ENCODE results near the gene RAB20. TPM values are rescaled to one million over a fixed set of nuclear protein-coding genes. Genes with fewer than 3 reads are reported as not detected.
A peak's percentile ranks its signal among the peaks of the same experiment; 100 is the strongest.

Gene RAB20
- total and polyA plus RNA-seq, 4 donors = 9.8 to 36.9 (median 25.2) TPM

GRCh38 chr13:110551284-110551683, 10.2 kb downstream of the RAB20 start:
- Histone ChIP-seq H3K27me3 (ENCODE audit: control insufficient read depth in 4 of 4, insufficient read depth in 4 of 4, low read length in 3 of 4) (no peaks in the 10 kb centered on the region), H3K27ac (ENCODE audit: low read depth in 1 of 2, low read length in 2 of 2) (peak overlapping the region in 1 of 2 donors; percentile 55), H3K4me1 (ENCODE audit: control insufficient read depth in 4 of 4, insufficient read depth in 4 of 4, low read length in 3 of 4) (peaks cover 11 to 44% (median 36%) of the 10 kb centered on the region in 4 donors), H3K4me3 (ENCODE audit: low read depth in 1 of 3, low read length in 3 of 3) (no peak overlapping the region), H3K9me3 (ENCODE audit: control insufficient read depth in 4 of 4, low read length in 3 of 4) (no peaks in the 10 kb centered on the region), H3K9ac (ENCODE audit: low read depth in 1 of 2, low read length in 2 of 2) (no peak overlapping the region), H3K36me3 (ENCODE audit: control insufficient read depth in 4 of 4, insufficient read depth in 3 of 4, low read depth in 1 of 4, low read length in 3 of 4) (peaks cover 0 to 3% (median 0%) of the 10 kb centered on the region in 4 donors)
- WGBS = 64% methylated on average over 11 of the region's 11 CpGs
- TF ChIP-seq ZBTB33 (IDR thresholded peaks at IDR 0.05) (no peak), HNF4G (IDR thresholded peaks at IDR 0.05) (no peak), YY1 (IDR thresholded peaks at IDR 0.05) (no peak), CTCF (IDR thresholded peaks at IDR 0.05; ENCODE audit: low read depth, low read length, missing input control) (no peak), RAD21 (IDR thresholded peaks at IDR 0.05) (no peak), NR2F2 (IDR thresholded peaks at IDR 0.05) (no peak)
- TF ChIP-seq, protein P1, sequence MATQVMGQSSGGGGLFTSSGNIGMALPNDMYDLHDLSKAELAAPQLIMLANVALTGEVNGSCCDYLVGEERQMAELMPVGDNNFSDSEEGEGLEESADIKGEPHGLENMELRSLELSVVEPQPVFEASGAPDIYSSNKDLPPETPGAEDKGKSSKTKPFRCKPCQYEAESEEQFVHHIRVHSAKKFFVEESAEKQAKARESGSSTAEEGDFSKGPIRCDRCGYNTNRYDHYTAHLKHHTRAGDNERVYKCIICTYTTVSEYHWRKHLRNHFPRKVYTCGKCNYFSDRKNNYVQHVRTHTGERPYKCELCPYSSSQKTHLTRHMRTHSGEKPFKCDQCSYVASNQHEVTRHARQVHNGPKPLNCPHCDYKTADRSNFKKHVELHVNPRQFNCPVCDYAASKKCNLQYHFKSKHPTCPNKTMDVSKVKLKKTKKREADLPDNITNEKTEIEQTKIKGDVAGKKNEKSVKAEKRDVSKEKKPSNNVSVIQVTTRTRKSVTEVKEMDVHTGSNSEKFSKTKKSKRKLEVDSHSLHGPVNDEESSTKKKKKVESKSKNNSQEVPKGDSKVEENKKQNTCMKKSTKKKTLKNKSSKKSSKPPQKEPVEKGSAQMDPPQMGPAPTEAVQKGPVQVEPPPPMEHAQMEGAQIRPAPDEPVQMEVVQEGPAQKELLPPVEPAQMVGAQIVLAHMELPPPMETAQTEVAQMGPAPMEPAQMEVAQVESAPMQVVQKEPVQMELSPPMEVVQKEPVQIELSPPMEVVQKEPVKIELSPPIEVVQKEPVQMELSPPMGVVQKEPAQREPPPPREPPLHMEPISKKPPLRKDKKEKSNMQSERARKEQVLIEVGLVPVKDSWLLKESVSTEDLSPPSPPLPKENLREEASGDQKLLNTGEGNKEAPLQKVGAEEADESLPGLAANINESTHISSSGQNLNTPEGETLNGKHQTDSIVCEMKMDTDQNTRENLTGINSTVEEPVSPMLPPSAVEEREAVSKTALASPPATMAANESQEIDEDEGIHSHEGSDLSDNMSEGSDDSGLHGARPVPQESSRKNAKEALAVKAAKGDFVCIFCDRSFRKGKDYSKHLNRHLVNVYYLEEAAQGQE (IDR thresholded peaks at IDR 0.05) = no peak
- DNase-seq (ENCODE audit: low spot score) = no peak

- no peak for TF ChIP-seq GABPA (IDR thresholded peaks at IDR 0.05 in 1 of 2, conservative IDR thresholded peaks at IDR 0.05 in 1 of 2)
- no peak for DNase-seq (ENCODE audit: low spot score)
- 93% methylated on average over 11 of the region's 11 CpGs for WGBS
- H3K4me3 ChIP-seq (ENCODE audit: low read depth in 1 of 3, low read length in 3 of 3) = no peak overlapping the region
- no peaks in the 10 kb centered on the region for H3K27me3 ChIP-seq (ENCODE audit: control insufficient read depth in 4 of 4, insufficient read depth in 4 of 4, low read length in 3 of 4)
- peaks cover 1 to 29% (median 22%) of the 10 kb centered on the region in 4 donors for H3K4me1 ChIP-seq (ENCODE audit: control insufficient read depth in 4 of 4, insufficient read depth in 4 of 4, low read length in 3 of 4)
- no peaks in the 10 kb centered on the region for H3K9me3 ChIP-seq (ENCODE audit: control insufficient read depth in 4 of 4, low read length in 3 of 4)
- no peak overlapping the region for H3K27ac ChIP-seq (ENCODE audit: low read depth in 1 of 2, low read length in 2 of 2)
- no peak overlapping the region for H3K9ac ChIP-seq (ENCODE audit: low read depth in 1 of 2, low read length in 2 of 2)
- peaks cover 0 to 3% (median 0%) of the 10 kb centered on the region in 4 donors for H3K36me3 ChIP-seq (ENCODE audit: control insufficient read depth in 4 of 4, insufficient read depth in 3 of 4, low read depth in 1 of 4, low read length in 3 of 4)
These were observed 11.7 kb downstream of the RAB20 start for GRCh38 chr13:110549795-110550160.

All from liver (tissue), 9 donors.